ENCODE data around the gene DNAAF9.
"Not testable (repeated sequence)": the region's sequence is repeated elsewhere in the genome, so short reads cannot be mapped to it uniquely, and the experiment has no call there.

The DNAAF9 gene

DNA sequence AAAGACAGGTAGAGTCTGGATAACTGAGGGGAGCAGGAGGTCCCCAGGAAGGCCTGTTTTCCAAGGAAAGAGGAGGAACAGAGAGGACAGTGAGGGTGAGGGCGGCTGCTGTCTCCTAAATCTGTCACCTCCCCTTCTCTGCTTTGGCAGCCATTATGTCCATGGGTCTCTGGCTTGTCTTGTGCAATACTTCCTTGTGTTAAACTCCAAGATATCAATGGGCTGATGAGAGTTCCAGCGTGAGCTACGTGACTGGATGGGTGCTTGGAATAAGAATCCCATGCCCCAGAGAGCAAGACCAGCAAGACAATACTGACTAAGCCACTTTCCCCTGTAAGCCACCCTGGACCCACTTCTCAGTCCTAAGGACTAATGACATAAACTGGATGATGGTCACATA lies 26.3 kb upstream of the DNAAF9 start:
- Histone ChIP-seq H3K27me3 (no peaks in the 10 kb centered on the region), H3K4me3 (no peak overlapping the region), H3K4me2 (no peak overlapping the region), H3K9ac (no peak overlapping the region), H3K4me1 (peaks cover 12% of the 10 kb centered on the region), H3K27ac (no peak overlapping the region), H3K36me3 (no peaks in the 10 kb centered on the region), H4K20me1 (no peaks in the 10 kb centered on the region), H3K9me3 (no peaks in the 10 kb centered on the region)
- TF ChIP-seq Cebpa-rat (IDR thresholded peaks at IDR 0.05): no peak

DNA sequence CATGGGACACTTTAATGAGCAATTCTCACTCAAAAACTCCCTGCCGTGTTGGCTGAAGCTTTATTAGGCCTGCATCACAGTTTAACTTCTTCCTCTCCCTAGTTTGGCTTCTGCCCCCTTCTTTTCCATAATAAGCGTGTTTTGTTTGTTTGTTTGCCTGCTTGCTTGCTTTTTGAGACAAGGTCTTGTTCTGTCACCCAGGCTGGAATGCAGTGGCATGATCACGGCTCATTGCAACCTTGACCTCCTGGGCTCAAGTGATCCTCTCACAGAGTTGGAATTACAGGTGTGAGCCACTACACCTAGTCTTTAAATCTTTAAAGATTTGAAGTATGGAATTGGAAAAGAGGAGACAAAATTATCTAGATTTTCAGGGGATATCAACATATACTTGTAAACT lies 25.4 kb upstream of the DNAAF9 start:
- Histone ChIP-seq H3K4me2 (no peak overlapping the region), H3K9ac (no peak overlapping the region), H3K27ac (no peak overlapping the region), H3K27me3 (no peaks in the 10 kb centered on the region), H3K4me3 (no peak overlapping the region), H4K20me1 (no peaks in the 10 kb centered on the region), H3K4me1 (peaks cover 12% of the 10 kb centered on the region), H3K36me3 (no peaks in the 10 kb centered on the region), H3K9me3 (no peaks in the 10 kb centered on the region)
- TF ChIP-seq Cebpa-rat (IDR thresholded peaks at IDR 0.05): no peak

DNA sequence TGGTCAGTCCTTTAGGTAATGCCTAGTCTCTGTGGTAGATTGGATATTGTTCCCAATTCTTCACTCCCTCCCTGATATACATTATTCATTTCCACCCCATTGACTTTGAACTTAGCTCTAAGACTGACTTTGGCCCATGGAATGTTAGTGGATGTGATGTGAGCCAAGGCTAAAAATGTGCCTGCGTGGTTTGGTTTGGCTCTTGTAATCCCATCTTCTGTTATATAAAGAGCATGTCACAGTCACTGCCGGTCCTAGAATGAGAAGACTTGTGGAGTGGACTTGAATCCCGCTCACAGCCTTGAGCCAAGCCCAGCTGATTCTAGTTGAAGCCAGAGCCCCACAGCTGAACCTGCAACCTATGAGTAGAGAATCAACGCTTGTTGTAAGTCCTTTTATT lies 23.6 kb upstream of the DNAAF9 start:
- no peak overlapping the region for H3K4me3 ChIP-seq
- no peaks in the 10 kb centered on the region for H3K27me3 ChIP-seq
- peaks cover 12% of the 10 kb centered on the region for H3K4me1 ChIP-seq
- TF ChIP-seq Cebpa-rat (IDR thresholded peaks at IDR 0.05): no peak
- no peaks in the 10 kb centered on the region for H3K36me3 ChIP-seq
- H3K9me3 ChIP-seq: no peaks in the 10 kb centered on the region
- no peaks in the 10 kb centered on the region for H4K20me1 ChIP-seq
- peak overlapping the region; percentile 12; the same call in 1 of the 2 replicates for H3K4me2 ChIP-seq
- no peak overlapping the region for H3K9ac ChIP-seq
- H3K27ac ChIP-seq: no peak overlapping the region

DNA sequence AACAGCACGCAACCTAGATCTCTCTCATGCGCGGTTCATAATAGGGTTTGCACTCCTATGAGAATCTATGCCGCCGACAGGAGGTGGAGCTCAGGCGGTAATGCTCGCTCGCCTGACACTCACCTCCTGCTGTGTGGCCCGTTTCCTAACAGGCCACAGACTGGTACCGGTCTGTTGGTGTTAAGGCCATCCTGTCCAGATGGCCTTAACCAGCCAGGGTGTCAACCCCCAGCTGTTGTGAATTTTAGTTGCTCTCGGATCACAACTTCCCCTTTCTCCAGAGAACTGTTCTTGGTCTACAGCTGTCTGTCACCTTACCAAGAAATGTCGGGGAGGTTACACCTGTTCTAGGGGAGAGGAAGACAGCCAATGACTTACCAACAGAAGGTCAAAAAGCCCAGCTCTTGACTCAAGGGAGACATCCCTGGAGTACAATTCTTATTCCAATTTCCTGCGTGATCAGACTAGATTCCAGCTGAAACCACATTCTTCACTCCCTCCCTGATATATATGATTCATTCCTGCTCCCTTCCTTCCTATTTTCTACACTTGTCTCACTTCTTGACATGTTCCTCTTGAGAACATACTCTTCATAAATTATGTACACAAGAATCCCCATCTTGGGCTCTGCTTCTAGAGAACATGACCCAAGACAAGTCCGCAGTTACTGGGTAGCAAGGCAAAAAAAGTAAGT lies 23.1 kb upstream of the DNAAF9 start:
- no peaks in the 10 kb centered on the region for H4K20me1 ChIP-seq
- H3K9ac ChIP-seq: no peak overlapping the region
- TF ChIP-seq Cebpa-rat (IDR thresholded peaks at IDR 0.05): no peak
- peaks cover 12% of the 10 kb centered on the region for H3K4me1 ChIP-seq
- H3K36me3 ChIP-seq: no peaks in the 10 kb centered on the region
- peak overlapping the region; percentile 12; the same call in 1 of the 2 replicates for H3K4me2 ChIP-seq
- no peak overlapping the region for H3K4me3 ChIP-seq
- no peaks in the 10 kb centered on the region for H3K27me3 ChIP-seq
- no peak overlapping the region for H3K27ac ChIP-seq
- H3K9me3 ChIP-seq: no peaks in the 10 kb centered on the region

DNA sequence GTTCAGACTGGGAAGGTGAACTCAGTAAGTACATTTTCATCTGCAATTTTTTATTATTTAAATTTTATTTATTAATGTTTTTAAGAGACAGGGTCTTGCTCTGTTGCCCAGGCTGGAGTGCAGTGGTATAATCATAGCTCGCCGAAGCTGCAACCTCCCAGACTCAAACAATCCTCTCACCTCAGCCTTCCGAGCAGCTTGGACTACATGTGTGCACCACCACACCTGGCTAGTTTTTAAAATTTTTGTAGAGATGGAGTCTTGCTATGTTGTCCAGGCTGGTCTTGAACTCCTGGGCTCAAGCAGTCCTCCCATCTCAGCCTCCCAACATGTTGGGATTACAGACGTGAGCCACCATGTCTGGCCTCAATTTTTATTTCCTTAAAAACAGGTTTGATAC lies 19.3 kb upstream of the DNAAF9 start:
- not testable (repeated sequence) for H3K27me3 ChIP-seq, H4K20me1 ChIP-seq, H3K36me3 ChIP-seq, H3K9me3 ChIP-seq, H3K9ac ChIP-seq, H3K27ac ChIP-seq, H3K4me3 ChIP-seq, H3K4me2 ChIP-seq
- peaks cover 12% of the 10 kb centered on the region for H3K4me1 ChIP-seq

DNA sequence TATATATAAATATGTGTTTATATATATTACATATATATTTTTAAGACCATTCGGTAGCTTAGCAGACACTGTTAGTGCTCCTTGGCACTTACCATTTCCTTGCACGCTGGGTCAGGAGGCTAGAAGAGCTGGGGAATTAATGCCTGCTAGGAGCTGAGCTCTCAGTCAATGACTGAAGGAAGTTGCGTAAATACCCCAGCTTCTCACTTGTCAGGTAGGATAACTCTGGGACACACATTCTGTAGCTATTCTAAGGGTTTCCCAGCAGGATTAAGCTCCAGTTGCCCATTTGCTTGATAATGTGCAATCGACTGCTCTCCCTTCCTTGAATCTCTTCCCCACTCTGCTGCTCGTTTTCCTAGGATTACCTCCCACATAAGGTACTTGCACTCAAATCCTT lies 15.7 kb upstream of the DNAAF9 start:
- Histone ChIP-seq H4K20me1 (no peaks in the 10 kb centered on the region), H3K27me3 (no peaks in the 10 kb centered on the region), H3K4me2 (no peak overlapping the region), H3K9ac (no peak overlapping the region), H3K4me1 (no peaks in the 10 kb centered on the region), H3K36me3 (no peaks in the 10 kb centered on the region), H3K4me3 (no peak overlapping the region), H3K9me3 (no peaks in the 10 kb centered on the region), H3K27ac (no peak overlapping the region)
- TF ChIP-seq Cebpa-rat (IDR thresholded peaks at IDR 0.05): no peak

DNA sequence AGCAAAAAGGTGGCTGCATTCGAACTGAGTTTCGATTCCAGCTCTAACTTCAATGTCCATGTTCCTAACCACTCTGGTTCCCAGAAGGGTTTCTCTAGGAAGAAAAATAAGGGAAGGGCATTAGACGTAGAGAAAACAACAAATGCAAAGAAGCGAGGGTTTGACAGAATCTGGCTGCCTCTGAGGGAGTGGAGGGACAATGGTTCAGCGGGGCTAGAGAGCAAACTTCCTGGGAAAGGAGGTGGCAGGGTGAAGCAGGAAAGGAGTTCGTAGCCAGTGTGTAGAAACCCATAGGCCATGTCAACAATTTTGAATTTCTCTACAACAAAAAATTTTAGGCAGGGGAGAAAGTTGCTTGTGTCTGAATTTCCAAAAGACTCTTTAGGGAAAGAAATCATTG lies 14.5 kb upstream of the DNAAF9 start:
- TF ChIP-seq Cebpa-rat (IDR thresholded peaks at IDR 0.05): no peak
- no peaks in the 10 kb centered on the region for H3K4me1 ChIP-seq
- no peaks in the 10 kb centered on the region for H3K9me3 ChIP-seq
- no peak overlapping the region for H3K27ac ChIP-seq
- no peak overlapping the region for H3K4me3 ChIP-seq
- H3K9ac ChIP-seq: no peak overlapping the region
- no peaks in the 10 kb centered on the region for H3K27me3 ChIP-seq
- no peaks in the 10 kb centered on the region for H3K36me3 ChIP-seq
- H3K4me2 ChIP-seq: no peak overlapping the region
- no peaks in the 10 kb centered on the region for H4K20me1 ChIP-seq

DNA sequence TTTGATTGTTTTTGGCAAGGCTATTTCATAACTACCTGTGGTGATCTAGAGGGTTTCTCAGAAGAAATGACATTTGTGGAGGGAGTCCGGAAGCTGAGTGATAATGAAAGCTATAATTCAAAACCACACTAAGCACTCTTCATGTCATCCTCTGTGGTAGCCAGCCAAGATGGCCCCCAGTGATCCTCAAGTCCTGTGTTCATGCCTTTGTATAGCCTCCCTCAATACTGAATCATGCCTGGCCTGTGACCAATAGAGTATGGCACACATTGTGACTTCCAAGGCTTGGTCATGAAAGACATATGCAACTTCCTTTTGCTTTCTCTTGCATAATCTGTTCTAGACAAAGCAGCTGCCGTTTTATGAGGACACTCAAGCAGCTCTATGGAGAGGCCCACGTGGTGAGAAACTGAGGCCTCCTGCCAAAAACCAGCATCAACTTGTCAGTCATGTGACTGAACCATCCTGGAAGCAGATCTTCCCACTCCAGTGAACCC lies 12.8 kb upstream of the DNAAF9 start:
- H3K9me3 ChIP-seq: peaks cover 16% of the 10 kb centered on the region
- no peaks in the 10 kb centered on the region for H3K4me1 ChIP-seq
- H3K4me3 ChIP-seq: no peak overlapping the region
- H3K27ac ChIP-seq: no peak overlapping the region
- H3K4me2 ChIP-seq: no peak overlapping the region
- TF ChIP-seq Cebpa-rat (IDR thresholded peaks at IDR 0.05): no peak
- H3K9ac ChIP-seq: no peak overlapping the region
- H3K27me3 ChIP-seq: no peaks in the 10 kb centered on the region
- H4K20me1 ChIP-seq: no peaks in the 10 kb centered on the region
- no peaks in the 10 kb centered on the region for H3K36me3 ChIP-seq

DNA sequence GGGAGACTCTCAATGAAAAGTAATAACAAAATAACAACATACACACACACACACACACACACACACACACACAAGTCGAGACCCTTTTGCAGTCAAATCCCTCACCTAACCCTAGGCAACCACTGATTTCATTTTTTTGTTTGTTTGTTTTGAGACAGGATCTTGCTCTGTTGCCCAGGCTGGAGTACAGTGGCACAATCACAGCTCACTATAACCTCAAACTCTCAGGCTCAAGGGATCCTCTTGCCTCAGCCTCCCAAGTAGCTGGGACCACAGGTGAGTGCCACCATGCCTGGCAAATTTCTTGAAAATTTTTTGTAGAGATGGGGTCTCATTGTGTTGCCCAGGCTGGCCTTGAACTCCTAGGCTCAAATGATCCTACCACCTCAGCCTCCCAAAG lies 10.7 kb upstream of the DNAAF9 start:
- H4K20me1 ChIP-seq, H3K4me1 ChIP-seq, H3K36me3 ChIP-seq, H3K4me3 ChIP-seq, H3K27ac ChIP-seq, H3K4me2 ChIP-seq, H3K9ac ChIP-seq, H3K27me3 ChIP-seq: not testable (repeated sequence)
- H3K9me3 ChIP-seq: peaks cover 19% of the 10 kb centered on the region

DNA sequence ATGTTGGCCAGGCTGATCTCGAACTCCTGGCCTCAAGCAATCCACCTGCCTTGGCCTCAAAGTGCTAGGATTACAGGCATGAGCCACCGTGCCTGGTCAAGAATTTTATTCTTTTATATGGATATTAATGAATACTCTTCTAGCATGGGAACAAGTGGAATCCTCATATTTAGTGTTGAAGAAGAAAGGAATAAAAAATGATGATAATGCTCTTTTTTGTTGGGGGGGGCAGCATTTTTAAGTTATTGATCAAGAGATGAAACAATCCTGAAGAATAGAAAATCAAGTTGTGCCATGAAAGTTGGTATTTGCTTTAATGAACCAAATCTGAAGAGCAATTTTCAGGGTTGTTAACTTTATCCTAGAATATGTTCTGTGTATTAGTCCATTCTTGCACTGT lies 6.7 kb upstream of the DNAAF9 start:
- Histone ChIP-seq H3K9ac (no peak overlapping the region), H4K20me1 (no peaks in the 10 kb centered on the region), H3K4me1 (no peaks in the 10 kb centered on the region), H3K4me2 (no peak overlapping the region), H3K4me3 (no peak overlapping the region), H3K27me3 (no peaks in the 10 kb centered on the region), H3K36me3 (no peaks in the 10 kb centered on the region), H3K9me3 (peaks cover 25% of the 10 kb centered on the region), H3K27ac (no peak overlapping the region)
- no peak for TF ChIP-seq Cebpa-rat (IDR thresholded peaks at IDR 0.05)

DNA sequence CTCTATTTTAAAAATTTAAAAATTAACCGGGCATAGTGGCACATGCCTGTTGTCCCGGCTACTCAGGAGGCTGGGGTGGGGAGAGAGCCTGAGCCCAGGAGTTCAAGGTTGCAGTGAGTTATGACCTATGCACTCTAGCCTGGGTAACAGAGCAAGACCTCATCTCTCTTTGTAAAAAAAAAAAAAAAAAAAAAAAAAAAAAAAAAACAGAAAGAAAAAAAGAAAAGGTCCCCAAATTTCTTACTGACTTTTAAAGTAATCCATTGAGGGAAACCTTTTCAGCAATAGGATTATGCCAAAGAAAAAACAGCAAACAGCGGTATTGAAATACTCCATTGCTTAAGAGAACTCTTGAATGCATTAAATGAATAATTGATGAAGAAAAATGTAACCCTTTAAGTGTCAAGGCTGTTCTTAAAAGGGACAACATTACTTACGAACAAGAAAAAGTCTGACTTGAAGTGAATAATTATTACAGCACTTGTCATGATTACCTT lies 6.0 kb upstream of the DNAAF9 start:
- no peaks in the 10 kb centered on the region for H3K36me3 ChIP-seq
- no peak overlapping the region for H3K4me2 ChIP-seq
- H3K4me1 ChIP-seq: 0 out of 2 replicates have a peak, but pooled peaks cover under 1% of the 10 kb centered on the region
- no peaks in the 10 kb centered on the region for H3K27me3 ChIP-seq
- H3K27ac ChIP-seq: no peak overlapping the region
- TF ChIP-seq Cebpa-rat (IDR thresholded peaks at IDR 0.05): no peak
- H4K20me1 ChIP-seq: no peaks in the 10 kb centered on the region
- H3K9ac ChIP-seq: no peak overlapping the region
- peaks cover 25% of the 10 kb centered on the region for H3K9me3 ChIP-seq
- no peak overlapping the region for H3K4me3 ChIP-seq

All from BLaER1 (cell line).